GM12878 (cell line): ENCODE results near the gene EIF3B. TPM values are rescaled to one million over a fixed set of nuclear protein-coding genes. Genes with fewer than 3 reads are reported as not detected.

Source experiments
- ATAC-seq: fragments of 200-7000 bp; cut with Tn5 transposase; 3 replicates; pipeline ENCODE4 v1.9.1; 2020; ENCODE audit warnings: mild to moderate bottlenecking, moderate library complexity
- BruUV-seq: library from RNA; stranded (reverse); fragments of 400-500 nt; replicated peaks from 2 replicates; lab custom pipeline; 2021; lab: Mats Ljungman, UMichigan
- CTCF ChIA-PET: fragments of 300-600 bp; sonication (Branson Sonifier 250); formaldehyde crosslinking; extraction: SDS; loops from one replicate; lab custom pipeline; 2021; ENCODE audit warnings: inconsistent platforms; lab: Yijun Ruan, JAX
- POLR2A ChIA-PET: fragments of 350-600 bp; formaldehyde crosslinking; extraction: SDS; loops from one replicate; lab custom pipeline; 2021; ENCODE audit warnings: inconsistent platforms; lab: Charles Lee
- RAD21 ChIA-PET: fragments of 300-600 bp; sonication (Branson Sonifier 250); formaldehyde crosslinking; loops from one replicate; lab custom pipeline; 2023; ENCODE audit warnings: antibody characterized with exemption; ENCODE audit not compliant: unreplicated experiment; lab: Charles Lee
- SMC1A ChIA-PET: fragments of 300-600 bp; sonication (Branson Sonifier 250); formaldehyde crosslinking; loops from one replicate; lab custom pipeline; 2023; ENCODE audit not compliant: unreplicated experiment, uncharacterized antibody; lab: Charles Lee
- DNase-seq: peaks from one replicate; pipeline ENCODE4 v3.0.0-alpha.2; 2011; ENCODE audit warnings: low read depth, low spot score
- FAIRE-seq: peaks from 3 replicates; lab custom pipeline; 2011; peaks lifted over from hg19 to GRCh38; lab: Jason Lieb, UNC
- H2AFZ ChIP-seq: 2 replicates; pipeline ENCODE4 v1.6.0; 2011; ENCODE audit warnings: low read depth, low read length, control low read depth; ENCODE audit not compliant: control insufficient read depth
- H3K27ac ChIP-seq: 2 replicates; pipeline ENCODE4 v1.5.1; 2011; ENCODE audit warnings: control low read depth; ENCODE audit not compliant: control insufficient read depth, insufficient read depth
- H3K27me3 ChIP-seq, 2 experiments: replicated peaks in 1 of 2; 2 replicates each; pipeline versions ENCODE4 v1.6.0 to v1.6.1; 2011; ENCODE audit warnings: low read length in 1 of 2; ENCODE audit not compliant: control insufficient read depth in 2 of 2, insufficient read depth in 2 of 2
- H3K36me3 ChIP-seq, 2 experiments: 2 replicates each; pipeline ENCODE4 v1.5.1; 2011; ENCODE audit warnings: low read length in 1 of 2; ENCODE audit not compliant: control insufficient read depth in 2 of 2, insufficient read depth in 2 of 2
- H3K4me1 ChIP-seq: 2 replicates; pipeline ENCODE4 v1.6.1; 2011; ENCODE audit warnings: mild to moderate bottlenecking, low read length, moderate library complexity, mixed read lengths; ENCODE audit not compliant: control insufficient read depth, insufficient read depth
- H3K4me2 ChIP-seq: 2 replicates; pipeline ENCODE4 v1.6.0; 2011; ENCODE audit warnings: control low read depth; ENCODE audit not compliant: control insufficient read depth, insufficient read depth
- H3K4me3 ChIP-seq: fragments of 200-600 bp; sonication (generic); 2 replicates; pipeline ENCODE4 v1.5.1; 2016
- H3K79me2 ChIP-seq: 2 replicates; pipeline ENCODE4 v1.6.0; 2011; ENCODE audit warnings: low read length; ENCODE audit not compliant: control insufficient read depth, insufficient read depth
- H3K9ac ChIP-seq: 2 replicates; pipeline ENCODE4 v1.8.0; 2011; ENCODE audit warnings: low read length, control low read depth, mixed read lengths; ENCODE audit not compliant: control insufficient read depth, insufficient read depth
- H3K9me3 ChIP-seq: replicated peaks from 3 replicates; pipeline ENCODE4 v1.5.1; 2011; ENCODE audit warnings: mild to moderate bottlenecking, low read length; ENCODE audit not compliant: control insufficient read depth, insufficient read depth
- H4K20me1 ChIP-seq: 2 replicates; pipeline ENCODE4 v1.6.0; 2011; ENCODE audit not compliant: control insufficient read depth, insufficient read depth
- CHD4 ChIP-seq: fragments of 200-600 bp; sonication (generic); IDR thresholded peaks from 2 replicates; pipeline ENCODE4 v1.6.1; 2016; ENCODE audit warnings: mild to moderate bottlenecking
- FOS ChIP-seq: IDR thresholded peaks from 3 replicates; pipeline ENCODE4 v1.6.1; 2011; ENCODE audit warnings: borderline replicate concordance; ENCODE audit not compliant: insufficient read length; ENCODE audit errors: extremely low read depth
- GATAD2B ChIP-seq: fragments of 450-650 bp; conservative IDR thresholded peaks from 2 replicates; pipeline ENCODE4 v1.6.1; 2017; ENCODE audit warnings: low read depth, mild to moderate bottlenecking, moderate library complexity
- KAT2A ChIP-seq: conservative IDR thresholded peaks from 2 replicates; pipeline ENCODE4 v1.6.1; 2011; ENCODE audit warnings: low read depth, low read length; ENCODE audit not compliant: control insufficient read depth
- MTA3 ChIP-seq: IDR thresholded peaks from 2 replicates; pipeline ENCODE4 v1.6.1; 2012; ENCODE audit warnings: low read length, inconsistent platforms, borderline replicate concordance
- NFYB ChIP-seq: IDR thresholded peaks from 2 replicates; pipeline ENCODE4 v1.6.1; 2011; ENCODE audit warnings: low read depth, mild to moderate bottlenecking, low read length, improper control_type of control experiment, moderate library complexity; ENCODE audit not compliant: insufficient read depth
- RB1 ChIP-seq: fragments of 450-650 bp; formaldehyde crosslinking; IDR thresholded peaks from 2 replicates; pipeline ENCODE4 v1.6.1; 2017; ENCODE audit warnings: mild to moderate bottlenecking, borderline replicate concordance
- RFX5 ChIP-seq: IDR thresholded peaks from 2 replicates; pipeline ENCODE4 v1.6.1; 2011; ENCODE audit warnings: low read depth, low read length, improper control_type of control experiment
- SMAD5 ChIP-seq: IDR thresholded peaks from 2 replicates; pipeline ENCODE4 v1.6.1; 2016; ENCODE audit warnings: antibody characterized with exemption, low read depth
- SRF ChIP-seq, 2 experiments: IDR thresholded peaks; 2 replicates each; pipeline ENCODE4 v1.6.1; 2011; ENCODE audit warnings: low read depth in 2 of 2, low read length in 2 of 2, mild to moderate bottlenecking in 1 of 2, moderate library complexity in 1 of 2
- WRNIP1 ChIP-seq: IDR thresholded peaks from 2 replicates; pipeline ENCODE4 v1.6.1; 2011; ENCODE audit warnings: low read depth, low read length, improper control_type of control experiment, borderline replicate concordance
- ZNF384 ChIP-seq: IDR thresholded peaks from 2 replicates; pipeline ENCODE4 v1.6.1; 2012; ENCODE audit warnings: low read depth, mild to moderate bottlenecking, low read length, improper control_type of control experiment, borderline replicate concordance
- WGBS: methylation state at CpG from one replicate; pipeline ENCODE4 v1.1.6; 2016; ENCODE audit warnings: low lambda C conversion rate; ENCODE audit not compliant: insufficient replicate concordance, insufficient coverage; ENCODE audit errors: missing lambda C conversion rate; 5-methylcytosine and 5-hydroxymethylcytosine counted together
- in situ Hi-C: fragments of 300-500 bp; cut with MboI; formaldehyde crosslinking; loops from 9 replicates; pipeline ENCODE4 v1.14.3; 2018; ENCODE audit warnings: mixed read lengths
- intact Hi-C: fragments of 100-400 bp; cut with micrococcal nuclease; formaldehyde crosslinking; loops from one replicate; pipeline ENCODE4 v1.14.2; 2022; ENCODE audit not compliant: unreplicated experiment
- polyA plus RNA-seq, 11 experiments: library from polyadenylated mRNA; depleted of rRNA in 4 of 11; unstranded in 6 of 11; stranded (reverse) in 5 of 11; fragments of >200 nt; fragmentation: Nextera tagmentation in 4 of 11; fragmentation: Illumina TruSeq in 1 of 11; extraction: Ambion mirVana in 4 of 11; extraction: Trizol in 1 of 11; gene quantifications; 1 replicate in 1 of 11; 2 replicates in 10 of 11; pipeline versions ENCODE4 v1.2.1 to v1.2.3, GENCODE V29; 2011 to 2016; ENCODE audit warnings: inconsistent platforms in 2 of 11, missing spikeins in 2 of 11, low read depth in 1 of 11
- total RNA-seq, 4 experiments: library from RNA; depleted of rRNA in 3 of 4; stranded (reverse); fragments of >200 nt in 3 of 4; fragmentation: Illumina TruSeq in 1 of 4; extraction: Trizol in 1 of 4; gene quantifications; 2 replicates each; pipeline versions ENCODE4 v1.2.1 to v1.2.3, GENCODE V29; 2013 to 2021
- TF ChIP-seq, protein P1 (sequence below): IDR thresholded peaks from 2 replicates; pipeline ENCODE4 v1.6.1; 2012; ENCODE audit warnings: low read depth, low read length, improper control_type of control experiment
- TF ChIP-seq, protein P2 (sequence below): fragments of 450-650 bp; IDR thresholded peaks from 2 replicates; pipeline ENCODE4 v1.6.1; 2014; ENCODE audit warnings: mild to moderate bottlenecking
- TF ChIP-seq, protein P3 (sequence below): IDR thresholded peaks from 2 replicates; pipeline ENCODE4 v1.6.1; 2011; ENCODE audit warnings: low read depth, low read length, improper control_type of control experiment, borderline replicate concordance

Gene EIF3B
- total and polyA plus RNA-seq, 10 of the 15 experiments (the other 5 are each of a cell fraction or from before 2014, with no cell fraction given) = 17.6 to 275 (median 153) TPM

DNA sequence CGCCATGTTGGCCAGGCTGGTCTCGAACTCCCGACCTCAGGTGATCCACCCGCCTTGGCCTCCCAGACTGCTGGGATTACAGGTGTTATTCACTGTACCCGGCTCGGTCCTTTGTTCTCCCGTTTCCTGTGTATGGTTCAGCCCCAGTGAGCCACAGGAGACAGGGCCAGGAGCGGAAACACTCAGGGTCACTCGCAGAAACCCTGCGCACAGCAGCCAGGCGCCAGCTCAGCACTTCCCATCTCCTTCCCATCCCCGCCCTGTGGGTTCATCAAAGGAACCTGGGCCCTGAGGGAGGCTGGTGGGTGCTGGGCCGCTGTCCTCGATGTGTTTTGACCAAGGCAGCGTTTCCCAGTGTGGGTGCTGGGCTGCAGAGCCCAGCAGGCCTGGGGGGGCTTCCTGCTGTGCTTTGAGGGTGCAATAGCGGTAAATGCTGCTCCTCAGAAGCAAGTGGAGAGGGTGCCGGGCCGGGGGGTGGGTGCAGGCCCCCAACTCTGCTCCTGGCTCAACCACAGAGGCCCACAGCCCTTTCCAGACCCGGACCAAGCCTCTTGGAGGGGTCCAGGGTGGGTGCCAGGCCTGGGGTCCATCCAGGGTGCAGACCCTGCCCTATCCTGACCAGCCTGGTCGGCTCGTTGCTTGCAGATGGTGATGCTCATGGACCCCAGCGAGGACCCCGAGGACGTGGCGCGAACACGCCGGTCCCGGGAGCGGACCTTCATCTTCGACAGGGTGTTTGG, 33.4 kb downstream of the EIF3B start:
- Histone ChIP-seq H3K27ac (no peak overlapping the region), H3K9ac (no peak overlapping the region), H3K9me3 (no peaks in the 10 kb centered on the region), H2AFZ (no peak overlapping the region), H3K79me2 (no peaks in the 10 kb centered on the region)
- no peak for FAIRE-seq
- RAD21 ChIA-PET = no interaction called here
- TF ChIP-seq SMAD5 (no peak), MTA3 (no peak)
- TF ChIP-seq, protein P1, sequence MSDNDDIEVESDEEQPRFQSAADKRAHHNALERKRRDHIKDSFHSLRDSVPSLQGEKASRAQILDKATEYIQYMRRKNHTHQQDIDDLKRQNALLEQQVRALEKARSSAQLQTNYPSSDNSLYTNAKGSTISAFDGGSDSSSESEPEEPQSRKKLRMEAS = no peak
- TF ChIP-seq, all 136 proteins: peak for 0
- Histone ChIP-seq H3K36me3 (peaks cover 0 to 10% of the 10 kb centered on the region in 2 experiments; a peak in 2 of 4 replicates), H3K4me1 (no peaks in the 10 kb centered on the region), H3K4me2 (no peak overlapping the region), H3K4me3 (no peak overlapping the region), H3K27me3 (no peaks in the 10 kb centered on the region), H4K20me1 (no peaks in the 10 kb centered on the region)
- ChIA-PET POLR2A (no interaction called here), SMC1A (no interaction called here), CTCF (no interaction called here)
- 77% methylated on average over 21 of the region's 31 CpGs for WGBS
- no peak for ATAC-seq
- no TSS peak for BruUV-seq
- intact Hi-C loops = no loop called here
- no peak for DNase-seq
- in situ Hi-C loops = no loop called here

DNA sequence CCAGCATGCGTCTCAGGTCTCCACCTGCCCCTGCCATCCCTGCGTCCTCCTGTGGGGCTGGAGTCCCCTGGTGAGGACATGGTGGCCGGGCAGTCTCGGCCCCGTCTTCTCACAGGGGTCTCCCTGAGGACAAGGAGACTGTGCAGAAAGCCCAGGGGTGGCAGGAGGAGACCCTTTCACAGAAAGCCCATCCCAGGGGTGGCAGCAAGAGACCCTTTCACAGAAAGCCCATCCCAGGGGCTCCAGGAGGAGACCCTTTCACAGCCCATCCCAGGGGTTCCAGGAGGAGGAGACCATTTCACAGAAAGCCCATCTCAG, 34.0 kb downstream of the EIF3B start:
- Histone ChIP-seq H3K36me3 (peaks cover 0 to 6% of the 10 kb centered on the region in 2 experiments; a peak in 2 of 4 replicates), H3K4me3 (no peak overlapping the region), H3K27me3 (no peaks in the 10 kb centered on the region), H3K4me2 (no peak overlapping the region), H3K27ac (no peak overlapping the region), H3K79me2 (no peaks in the 10 kb centered on the region), H3K4me1 (no peaks in the 10 kb centered on the region), H3K9ac (no peak overlapping the region), H2AFZ (no peak overlapping the region), H3K9me3 (no peaks in the 10 kb centered on the region), H4K20me1 (no peaks in the 10 kb centered on the region)
- intact Hi-C loops = no loop called here
- CTCF ChIA-PET = no interaction called here
- DNase-seq = no peak
- no peak for FAIRE-seq
- WGBS = 96% methylated on average over 4 of the region's 5 CpGs
- no TSS peak for BruUV-seq
- POLR2A ChIA-PET = no interaction called here
- in situ Hi-C loops = no loop called here
- RAD21 ChIA-PET = no interaction called here
- SMC1A ChIA-PET = no interaction called here
- ATAC-seq = no peak
- TF ChIP-seq WRNIP1 (no peak), CHD4 (no peak), NFYB (no peak), KAT2A (no peak), RB1 (no peak), SRF (IDR thresholded peaks at IDR 0.05; ENCODE audit: low read depth in 2 of 2, low read length in 2 of 2) (no peak), ZNF384 (no peak), FOS (no peak), RFX5 (no peak), GATAD2B (no peak)
- TF ChIP-seq, protein P2, sequence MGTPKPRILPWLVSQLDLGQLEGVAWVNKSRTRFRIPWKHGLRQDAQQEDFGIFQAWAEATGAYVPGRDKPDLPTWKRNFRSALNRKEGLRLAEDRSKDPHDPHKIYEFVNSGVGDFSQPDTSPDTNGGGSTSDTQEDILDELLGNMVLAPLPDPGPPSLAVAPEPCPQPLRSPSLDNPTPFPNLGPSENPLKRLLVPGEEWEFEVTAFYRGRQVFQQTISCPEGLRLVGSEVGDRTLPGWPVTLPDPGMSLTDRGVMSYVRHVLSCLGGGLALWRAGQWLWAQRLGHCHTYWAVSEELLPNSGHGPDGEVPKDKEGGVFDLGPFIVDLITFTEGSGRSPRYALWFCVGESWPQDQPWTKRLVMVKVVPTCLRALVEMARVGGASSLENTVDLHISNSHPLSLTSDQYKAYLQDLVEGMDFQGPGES = no peak
- TF ChIP-seq, protein P1 = no peak
- TF ChIP-seq, protein P3, sequence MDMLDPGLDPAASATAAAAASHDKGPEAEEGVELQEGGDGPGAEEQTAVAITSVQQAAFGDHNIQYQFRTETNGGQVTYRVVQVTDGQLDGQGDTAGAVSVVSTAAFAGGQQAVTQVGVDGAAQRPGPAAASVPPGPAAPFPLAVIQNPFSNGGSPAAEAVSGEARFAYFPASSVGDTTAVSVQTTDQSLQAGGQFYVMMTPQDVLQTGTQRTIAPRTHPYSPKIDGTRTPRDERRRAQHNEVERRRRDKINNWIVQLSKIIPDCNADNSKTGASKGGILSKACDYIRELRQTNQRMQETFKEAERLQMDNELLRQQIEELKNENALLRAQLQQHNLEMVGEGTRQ = no peak
